Esophagus squamous epithelium (tissue), 4 donors: ENCODE data around the gene PMS2.

Source experiments
- POLR2A ChIP-seq, 4 donors: fragments of 450-650 bp; IDR thresholded peaks; one replicate each; pipeline ENCODE4 v1.6.1; 2017; ENCODE audit warnings: antibody characterized with exemption in 4 of 4, mild to moderate bottlenecking in 4 of 4, moderate library complexity in 3 of 4
- TF ChIP-seq, protein P1 (sequence below), 6 experiments: fragments of 450-650 bp in 4 of 6; fragments of 200-600 bp in 2 of 6; sonication (generic) in 2 of 6; IDR thresholded peaks; one replicate each; pipeline ENCODE4 v1.5.1; 2016 to 2019; ENCODE audit warnings: antibody characterized with exemption in 6 of 6, mild to moderate bottlenecking in 4 of 6, moderate library complexity in 4 of 6

DNA sequence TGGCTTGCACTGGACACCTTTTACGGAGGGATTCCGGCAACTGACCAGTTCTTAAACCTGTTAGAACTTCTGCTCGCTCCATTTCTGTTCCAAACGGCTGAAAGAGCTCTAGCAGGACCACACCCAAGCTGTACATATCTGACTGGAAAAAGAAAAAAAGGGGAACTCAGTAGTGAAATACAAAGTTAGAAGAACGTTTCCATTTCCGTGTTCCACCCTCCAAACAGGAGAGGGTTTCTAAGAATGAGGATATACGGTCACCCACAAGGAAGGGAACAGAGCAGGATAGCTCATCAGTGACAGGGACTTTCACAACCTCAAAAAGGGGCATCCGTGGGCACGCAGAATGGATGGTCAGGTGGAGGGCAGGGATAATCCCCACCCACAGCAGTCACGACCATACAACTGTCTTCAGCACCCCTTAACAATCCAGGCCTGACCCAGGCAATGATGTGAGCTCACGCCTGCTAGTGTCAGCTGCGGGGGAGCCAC, 18.0 kb upstream of the PMS2 start:
- no peak for TF ChIP-seq POLR2A (IDR thresholded peaks at IDR 0.05)
- TF ChIP-seq, protein P1, sequence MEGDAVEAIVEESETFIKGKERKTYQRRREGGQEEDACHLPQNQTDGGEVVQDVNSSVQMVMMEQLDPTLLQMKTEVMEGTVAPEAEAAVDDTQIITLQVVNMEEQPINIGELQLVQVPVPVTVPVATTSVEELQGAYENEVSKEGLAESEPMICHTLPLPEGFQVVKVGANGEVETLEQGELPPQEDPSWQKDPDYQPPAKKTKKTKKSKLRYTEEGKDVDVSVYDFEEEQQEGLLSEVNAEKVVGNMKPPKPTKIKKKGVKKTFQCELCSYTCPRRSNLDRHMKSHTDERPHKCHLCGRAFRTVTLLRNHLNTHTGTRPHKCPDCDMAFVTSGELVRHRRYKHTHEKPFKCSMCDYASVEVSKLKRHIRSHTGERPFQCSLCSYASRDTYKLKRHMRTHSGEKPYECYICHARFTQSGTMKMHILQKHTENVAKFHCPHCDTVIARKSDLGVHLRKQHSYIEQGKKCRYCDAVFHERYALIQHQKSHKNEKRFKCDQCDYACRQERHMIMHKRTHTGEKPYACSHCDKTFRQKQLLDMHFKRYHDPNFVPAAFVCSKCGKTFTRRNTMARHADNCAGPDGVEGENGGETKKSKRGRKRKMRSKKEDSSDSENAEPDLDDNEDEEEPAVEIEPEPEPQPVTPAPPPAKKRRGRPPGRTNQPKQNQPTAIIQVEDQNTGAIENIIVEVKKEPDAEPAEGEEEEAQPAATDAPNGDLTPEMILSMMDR (IDR thresholded peaks at IDR 0.05) = no peak
